HEK293 (cell line): Measurements from ENCODE around the gene CHN1.

Source experiments
- CTCF ChIA-PET: fragments of 350-600 bp; formaldehyde crosslinking; extraction: SDS; loops from one replicate; lab custom pipeline; 2021; ENCODE audit warnings: antibody characterized with exemption; lab: Yijun Ruan, JAX
- POLR2A ChIA-PET: fragments of 300-600 bp; formaldehyde crosslinking; extraction: SDS; loops from one replicate; lab custom pipeline; 2020; ENCODE audit warnings: antibody characterized with exemption, inconsistent platforms; lab: Yijun Ruan, JAX
- H3K27ac ChIP-seq: fragments of 200-500 bp; sonication (Bioruptor generic); 2 replicates; pipeline ENCODE4 v1.5.1; 2014; ENCODE audit warnings: low read depth, low read length, control low read depth, inconsistent platforms; ENCODE audit errors: extremely low read depth
- H3K36me3 ChIP-seq, 2 experiments: fragments of 200-500 bp in 1 of 2; sonication (Bioruptor generic) in 1 of 2; 1 replicate in 1 of 2; 2 replicates in 1 of 2; pipeline ENCODE4 v1.5.1; 2014 to 2017; ENCODE audit warnings: inconsistent platforms in 2 of 2, low read length in 2 of 2; ENCODE audit not compliant: control insufficient read depth in 2 of 2, insufficient read depth in 1 of 2
- H3K4me1 ChIP-seq: fragments of 200-500 bp; sonication (Bioruptor generic); 2 replicates; pipeline ENCODE4 v1.5.1; 2014; ENCODE audit warnings: mild to moderate bottlenecking, low read length, inconsistent platforms; ENCODE audit not compliant: control insufficient read depth, insufficient read depth
- H3K4me3 ChIP-seq: 2 replicates; pipeline ENCODE4 v1.5.1; 2011; ENCODE audit warnings: low read depth, mild to moderate bottlenecking, control low read depth, low read length, moderate library complexity
- H3K9me3 ChIP-seq: fragments of 200-500 bp; sonication (Bioruptor generic); 2 replicates; pipeline ENCODE4 v1.5.1; 2014; ENCODE audit warnings: low read depth, low read length, inconsistent platforms; ENCODE audit not compliant: control insufficient read depth, insufficient read depth
- GFI1B ChIP-seq: fragments of 450-650 bp; formaldehyde crosslinking; IDR thresholded peaks from 2 replicates; pipeline ENCODE4 v1.5.1; 2016; ENCODE audit warnings: missing biosample characterization, missing genetic modification characterization
- RBAK ChIP-seq: fragments of 450-650 bp; formaldehyde crosslinking; IDR thresholded peaks from 2 replicates; pipeline ENCODE4 v1.5.1; 2016; ENCODE audit warnings: missing biosample characterization, missing genetic modification characterization
- SP7 ChIP-seq: fragments of 450-650 bp; formaldehyde crosslinking; IDR thresholded peaks from 2 replicates; pipeline ENCODE4 v1.5.1; 2016; ENCODE audit warnings: missing biosample characterization, missing genetic modification characterization
- ZIC2 ChIP-seq: fragments of 450-650 bp; formaldehyde crosslinking; IDR thresholded peaks from 2 replicates; pipeline ENCODE4 v1.5.1; 2016; ENCODE audit warnings: missing biosample characterization, missing genetic modification characterization
- ZNF148 ChIP-seq: fragments of 450-650 bp; formaldehyde crosslinking; IDR thresholded peaks from 2 replicates; pipeline ENCODE4 v1.5.0; 2017; ENCODE audit warnings: missing biosample characterization, missing genetic modification characterization, borderline replicate concordance
- ZNF174 ChIP-seq: fragments of 450-650 bp; formaldehyde crosslinking; IDR thresholded peaks from 2 replicates; pipeline ENCODE4 v1.5.0; 2017; ENCODE audit warnings: missing biosample characterization, mild to moderate bottlenecking, missing genetic modification characterization
- ZNF184 ChIP-seq: fragments of 450-650 bp; IDR thresholded peaks from 2 replicates; pipeline ENCODE4 v1.5.1; 2018; ENCODE audit warnings: missing biosample characterization, mild to moderate bottlenecking, missing genetic modification characterization
- ZNF223 ChIP-seq: fragments of 450-650 bp; formaldehyde crosslinking; IDR thresholded peaks from 2 replicates; pipeline ENCODE4 v1.5.1; 2016; ENCODE audit warnings: missing biosample characterization, missing genetic modification characterization
- ZNF416 ChIP-seq: fragments of 450-650 bp; formaldehyde crosslinking; IDR thresholded peaks from 2 replicates; pipeline ENCODE4 v1.5.1; 2016; ENCODE audit warnings: missing biosample characterization, missing genetic modification characterization
- ZNF48 ChIP-seq: fragments of 450-650 bp; formaldehyde crosslinking; IDR thresholded peaks from 2 replicates; pipeline ENCODE4 v1.5.1; 2016; ENCODE audit warnings: missing biosample characterization, missing genetic modification characterization
- ZNF510 ChIP-seq: fragments of 450-650 bp; formaldehyde crosslinking; IDR thresholded peaks from 2 replicates; pipeline ENCODE4 v1.5.1; 2018; ENCODE audit warnings: mild to moderate bottlenecking, missing genetic modification characterization, missing biosample characterization; ENCODE audit not compliant: insufficient replicate concordance
- ZNF548 ChIP-seq: fragments of 450-650 bp; formaldehyde crosslinking; IDR thresholded peaks from 2 replicates; pipeline ENCODE4 v1.5.1; 2016; ENCODE audit warnings: missing biosample characterization, missing genetic modification characterization
- ZNF596 ChIP-seq: fragments of 450-650 bp; IDR thresholded peaks from 2 replicates; pipeline ENCODE4 v1.5.0; 2018; ENCODE audit warnings: missing biosample characterization, mild to moderate bottlenecking, missing genetic modification characterization, moderate library complexity
- ZNF623 ChIP-seq: fragments of 450-650 bp; formaldehyde crosslinking; IDR thresholded peaks from 2 replicates; pipeline ENCODE4 v1.5.1; 2016; ENCODE audit warnings: missing biosample characterization, missing genetic modification characterization
- ZNF645 ChIP-seq: fragments of 450-650 bp; formaldehyde crosslinking; IDR thresholded peaks from 2 replicates; pipeline ENCODE4; 2016; ENCODE audit warnings: missing biosample characterization, missing genetic modification characterization
- ZNF660 ChIP-seq: fragments of 450-650 bp; IDR thresholded peaks from 2 replicates; pipeline ENCODE4 v1.5.1; 2018; ENCODE audit warnings: missing biosample characterization, mild to moderate bottlenecking, missing genetic modification characterization
- ZNF677 ChIP-seq: fragments of 450-650 bp; IDR thresholded peaks from 2 replicates; pipeline ENCODE4 v1.5.0; 2018; ENCODE audit warnings: missing biosample characterization, mild to moderate bottlenecking, missing genetic modification characterization, moderate library complexity
- ZNF777 ChIP-seq: fragments of 450-650 bp; formaldehyde crosslinking; IDR thresholded peaks from 2 replicates; pipeline ENCODE4 v1.5.1; 2017; ENCODE audit warnings: missing biosample characterization, missing genetic modification characterization, borderline replicate concordance
- ZSCAN30 ChIP-seq: fragments of 450-650 bp; IDR thresholded peaks from 2 replicates; pipeline ENCODE4 v1.5.1; 2018; ENCODE audit warnings: missing biosample characterization, mild to moderate bottlenecking, missing genetic modification characterization, moderate library complexity
- ZXDB ChIP-seq: fragments of 450-650 bp; formaldehyde crosslinking; IDR thresholded peaks from 2 replicates; pipeline ENCODE4 v1.5.1; 2016; ENCODE audit warnings: missing biosample characterization, missing genetic modification characterization
- TF ChIP-seq, protein P1 (sequence below): fragments of 450-650 bp; formaldehyde crosslinking; IDR thresholded peaks from 2 replicates; pipeline ENCODE4 v1.5.1; 2017; ENCODE audit warnings: missing biosample characterization, missing genetic modification characterization
- TF ChIP-seq, protein P2 (sequence below): fragments of 450-650 bp; formaldehyde crosslinking; IDR thresholded peaks from 2 replicates; pipeline ENCODE4 v1.5.1; 2016; ENCODE audit warnings: missing biosample characterization, missing genetic modification characterization
- TF ChIP-seq, protein P3 (sequence below): fragments of 450-650 bp; formaldehyde crosslinking; IDR thresholded peaks from 2 replicates; pipeline ENCODE4 v1.5.1; 2017; ENCODE audit warnings: missing biosample characterization, missing genetic modification characterization
- TF ChIP-seq, protein P4 (sequence below): fragments of 450-650 bp; formaldehyde crosslinking; IDR thresholded peaks from 2 replicates; pipeline ENCODE4 v1.5.1; 2016; ENCODE audit warnings: missing biosample characterization, missing genetic modification characterization

Gene CHN1

DNA sequence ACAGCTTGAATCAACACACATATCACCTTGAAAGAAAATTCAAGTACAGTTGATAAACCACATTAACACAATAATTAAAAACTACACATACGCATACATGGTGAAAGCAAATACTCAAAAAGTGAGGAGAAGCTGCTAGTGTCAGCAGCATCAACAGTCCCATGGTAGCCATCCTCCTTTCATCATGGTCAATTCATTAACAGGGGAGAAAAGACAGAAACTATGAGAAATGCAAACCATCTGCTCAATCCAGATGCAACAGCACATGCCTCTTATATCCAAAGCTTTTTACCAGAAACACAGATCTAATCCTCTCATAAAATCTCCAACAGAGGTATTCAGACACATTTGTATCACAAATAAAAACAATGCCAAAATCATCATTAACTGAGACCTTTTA is 159.0 kb downstream of the CHN1 start:
- peaks cover 9% of the 10 kb centered on the region; the same call in 1 of the 2 replicates for H3K4me1 ChIP-seq
- ChIA-PET CTCF (interaction anchor here (1.2 to 1.7 kb wide), 5 partner anchors 9 to 97 kb away, joined by 3 to 6 read pairs (median 3); no protein-coding TSS in a partner anchor), POLR2A (no interaction called here)
- no peak for TF ChIP-seq ZSCAN30 (tag by site-specific recombination)
- no peak for TF ChIP-seq SP7 (tag by site-specific recombination)
- TF ChIP-seq ZNF777: no peak
- TF ChIP-seq ZNF548 (tag by site-specific recombination): no peak
- TF ChIP-seq, protein P1, sequence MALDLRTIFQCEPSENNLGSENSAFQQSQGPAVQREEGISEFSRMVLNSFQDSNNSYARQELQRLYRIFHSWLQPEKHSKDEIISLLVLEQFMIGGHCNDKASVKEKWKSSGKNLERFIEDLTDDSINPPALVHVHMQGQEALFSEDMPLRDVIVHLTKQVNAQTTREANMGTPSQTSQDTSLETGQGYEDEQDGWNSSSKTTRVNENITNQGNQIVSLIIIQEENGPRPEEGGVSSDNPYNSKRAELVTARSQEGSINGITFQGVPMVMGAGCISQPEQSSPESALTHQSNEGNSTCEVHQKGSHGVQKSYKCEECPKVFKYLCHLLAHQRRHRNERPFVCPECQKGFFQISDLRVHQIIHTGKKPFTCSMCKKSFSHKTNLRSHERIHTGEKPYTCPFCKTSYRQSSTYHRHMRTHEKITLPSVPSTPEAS (tag by site-specific recombination): no peak
- no peak for TF ChIP-seq ZNF48 (tag by site-specific recombination)
- TF ChIP-seq ZXDB (tag by site-specific recombination): no peak
- TF ChIP-seq, protein P2, sequence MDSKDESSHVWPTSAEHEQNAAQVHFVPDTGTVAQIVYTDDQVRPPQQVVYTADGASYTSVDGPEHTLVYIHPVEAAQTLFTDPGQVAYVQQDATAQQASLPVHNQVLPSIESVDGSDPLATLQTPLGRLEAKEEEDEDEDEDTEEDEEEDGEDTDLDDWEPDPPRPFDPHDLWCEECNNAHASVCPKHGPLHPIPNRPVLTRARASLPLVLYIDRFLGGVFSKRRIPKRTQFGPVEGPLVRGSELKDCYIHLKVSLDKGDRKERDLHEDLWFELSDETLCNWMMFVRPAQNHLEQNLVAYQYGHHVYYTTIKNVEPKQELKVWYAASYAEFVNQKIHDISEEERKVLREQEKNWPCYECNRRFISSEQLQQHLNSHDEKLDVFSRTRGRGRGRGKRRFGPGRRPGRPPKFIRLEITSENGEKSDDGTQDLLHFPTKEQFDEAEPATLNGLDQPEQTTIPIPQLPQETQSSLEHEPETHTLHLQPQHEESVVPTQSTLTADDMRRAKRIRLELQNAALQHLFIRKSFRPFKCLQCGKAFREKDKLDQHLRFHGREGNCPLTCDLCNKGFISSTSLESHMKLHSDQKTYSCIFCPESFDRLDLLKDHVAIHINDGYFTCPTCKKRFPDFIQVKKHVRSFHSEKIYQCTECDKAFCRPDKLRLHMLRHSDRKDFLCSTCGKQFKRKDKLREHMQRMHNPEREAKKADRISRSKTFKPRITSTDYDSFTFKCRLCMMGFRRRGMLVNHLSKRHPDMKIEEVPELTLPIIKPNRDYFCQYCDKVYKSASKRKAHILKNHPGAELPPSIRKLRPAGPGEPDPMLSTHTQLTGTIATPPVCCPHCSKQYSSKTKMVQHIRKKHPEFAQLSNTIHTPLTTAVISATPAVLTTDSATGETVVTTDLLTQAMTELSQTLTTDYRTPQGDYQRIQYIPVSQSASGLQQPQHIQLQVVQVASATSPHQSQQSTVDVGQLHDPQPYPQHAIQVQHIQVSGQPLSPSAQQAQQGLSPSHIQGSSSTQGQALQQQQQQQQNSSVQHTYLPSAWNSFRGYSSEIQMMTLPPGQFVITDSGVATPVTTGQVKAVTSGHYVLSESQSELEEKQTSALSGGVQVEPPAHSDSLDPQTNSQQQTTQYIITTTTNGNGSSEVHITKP (tag by site-specific recombination): no peak
- no peak for TF ChIP-seq ZNF174 (tag by site-specific recombination)
- no peak for TF ChIP-seq ZNF148 (tag by site-specific recombination)
- no peak for TF ChIP-seq ZNF623 (tag by site-specific recombination)
- H3K4me3 ChIP-seq: no peak overlapping the region
- no peaks in the 10 kb centered on the region for H3K9me3 ChIP-seq
- H3K36me3 ChIP-seq: no peaks in the 10 kb centered on the region
- H3K27ac ChIP-seq: no peak overlapping the region

- ChIA-PET POLR2A (interaction anchor here (0.6 kb wide), 1 partner anchor 106 kb away, joined by 3 read pairs; no protein-coding TSS in a partner anchor), CTCF (interaction anchor here (0.9 to 1.2 kb wide), 2 partner anchors 28 to 144 kb away, joined by 4 to 5 read pairs; no protein-coding TSS in a partner anchor)
- no peak for TF ChIP-seq ZNF660
- TF ChIP-seq RBAK: no peak
- TF ChIP-seq, protein P3, sequence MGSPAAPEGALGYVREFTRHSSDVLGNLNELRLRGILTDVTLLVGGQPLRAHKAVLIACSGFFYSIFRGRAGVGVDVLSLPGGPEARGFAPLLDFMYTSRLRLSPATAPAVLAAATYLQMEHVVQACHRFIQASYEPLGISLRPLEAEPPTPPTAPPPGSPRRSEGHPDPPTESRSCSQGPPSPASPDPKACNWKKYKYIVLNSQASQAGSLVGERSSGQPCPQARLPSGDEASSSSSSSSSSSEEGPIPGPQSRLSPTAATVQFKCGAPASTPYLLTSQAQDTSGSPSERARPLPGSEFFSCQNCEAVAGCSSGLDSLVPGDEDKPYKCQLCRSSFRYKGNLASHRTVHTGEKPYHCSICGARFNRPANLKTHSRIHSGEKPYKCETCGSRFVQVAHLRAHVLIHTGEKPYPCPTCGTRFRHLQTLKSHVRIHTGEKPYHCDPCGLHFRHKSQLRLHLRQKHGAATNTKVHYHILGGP (tag by site-specific recombination): no peak
- no peak for TF ChIP-seq ZNF596 (tag by site-specific recombination)
- no peak for TF ChIP-seq GFI1B
- no peak for TF ChIP-seq ZNF677 (tag by site-specific recombination)
- no peak for TF ChIP-seq ZIC2 (tag by site-specific recombination)
- TF ChIP-seq ZNF510 (tag by site-specific recombination): no peak
- no peak for TF ChIP-seq ZNF645 (tag by site-specific recombination)
- TF ChIP-seq ZNF223 (tag by site-specific recombination): no peak
- no peak for TF ChIP-seq ZNF416 (tag by site-specific recombination)
- TF ChIP-seq, protein P4, sequence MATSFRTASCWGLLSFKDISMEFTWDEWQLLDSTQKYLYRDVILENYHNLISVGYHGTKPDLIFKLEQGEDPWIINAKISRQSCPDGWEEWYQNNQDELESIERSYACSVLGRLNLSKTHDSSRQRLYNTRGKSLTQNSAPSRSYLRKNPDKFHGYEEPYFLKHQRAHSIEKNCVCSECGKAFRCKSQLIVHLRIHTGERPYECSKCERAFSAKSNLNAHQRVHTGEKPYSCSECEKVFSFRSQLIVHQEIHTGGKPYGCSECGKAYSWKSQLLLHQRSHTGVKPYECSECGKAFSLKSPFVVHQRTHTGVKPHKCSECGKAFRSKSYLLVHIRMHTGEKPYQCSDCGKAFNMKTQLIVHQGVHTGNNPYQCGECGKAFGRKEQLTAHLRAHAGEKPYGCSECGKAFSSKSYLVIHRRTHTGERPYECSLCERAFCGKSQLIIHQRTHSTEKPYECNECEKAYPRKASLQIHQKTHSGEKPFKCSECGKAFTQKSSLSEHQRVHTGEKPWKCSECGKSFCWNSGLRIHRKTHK (tag by site-specific recombination): no peak
- TF ChIP-seq ZNF184 (tag by site-specific recombination): no peak
- Histone ChIP-seq H3K36me3 (no peaks in the 10 kb centered on the region; a peak in 1 of 3 replicates), H3K4me1 (peaks cover 9% of the 10 kb centered on the region; the same call in 1 of the 2 replicates), H3K27ac (no peak overlapping the region), H3K4me3 (no peak overlapping the region), H3K9me3 (no peaks in the 10 kb centered on the region)
Observed at GRCh38 chr2:174844295-174844708, 160.9 kb downstream of the CHN1 start.
